T-helper 1 cell treated with Interleukin-12 subunit alpha and Interleukin-12 subunit beta and Interleukin-4 antibody, amounts not matched to agents 30 ng/mL and 1 ng/mL, for 36 hours (primary cell): ENCODE measurements around the gene IFITM2. TPM values are rescaled to one million over a fixed set of nuclear protein-coding genes. Genes with fewer than 3 reads are reported as not detected.

Experiments
- intact Hi-C: fragments of 100-400 bp; cut with micrococcal nuclease; formaldehyde crosslinking; loops from one replicate; pipeline ENCODE4 v1.15.1; 2024
- total RNA-seq: library from RNA; stranded (reverse); gene quantifications from 2 replicates; pipeline ENCODE4 v1.2.3, GENCODE V29; 2022

Gene IFITM2
- total RNA-seq, 1 donor from 2014 or later: 1,339 TPM

GRCh38 chr11:280706-281485 lies 26.7 kb upstream of the IFITM2 start:
- intact Hi-C loops: no loop called here

- intact Hi-C loops: no loop called here
These were observed 26.0 kb upstream of the IFITM2 start for GRCh38 chr11:281486-282161.

GRCh38 chr11:282171-282570 lies 25.4 kb upstream of the IFITM2 start:
- intact Hi-C loops: no loop called here

GRCh38 chr11:282630-283360 lies 24.8 kb upstream of the IFITM2 start:
- intact Hi-C loops: no loop called here

- intact Hi-C loops: no loop called here
These were observed 24.1 kb upstream of the IFITM2 start for GRCh38 chr11:283405-284104.

GRCh38 chr11:284105-285020 lies 23.3 kb upstream of the IFITM2 start:
- intact Hi-C loops: loop anchor here (5.0 kb wide), 2 partner anchors 47 to 77 kb away; partner anchors contain the start of genes BET1L, PSMD13, RIC8A and SIRT3

- intact Hi-C loops: loop anchor here (5.0 kb wide), 2 partner anchors 48 to 78 kb away; partner anchors contain the start of genes BET1L, PSMD13, RIC8A and SIRT3
These were observed 22.4 kb upstream of the IFITM2 start for GRCh38 chr11:285021-285893.

GRCh38 chr11:285894-286220 lies 21.8 kb upstream of the IFITM2 start:
- intact Hi-C loops: loop anchor here (2.0 to 5.0 kb wide), 3 partner anchors 35 to 79 kb away; partner anchors contain the start of genes BET1L, PSMD13, RIC8A and SIRT3

GRCh38 chr11:286977-287820 lies 20.4 kb upstream of the IFITM2 start:
- intact Hi-C loops: loop anchor here (1.0 to 5.0 kb wide), 4 partner anchors 18 to 80 kb away; partner anchors contain the start of genes BET1L, PSMD13, RIC8A and SIRT3

- intact Hi-C loops: loop anchor here (1.0 to 5.0 kb wide), 5 partner anchors 19 to 81 kb away; partner anchors contain the start of genes BET1L, PSMD13, RIC8A and SIRT3
These were observed 19.7 kb upstream of the IFITM2 start for GRCh38 chr11:287821-288477.

- intact Hi-C loops: loop anchor here (2.0 to 5.0 kb wide), 3 partner anchors 24 to 81 kb away; partner anchors contain the start of genes BET1L, PSMD13, RIC8A and SIRT3
These were observed 18.9 kb upstream of the IFITM2 start, which contains the start of gene PGGHG for GRCh38 chr11:288478-289397. TSS of gene PGGHG (plus strand) at chr11:289126. CDS start at chr11:289817, 691 bp downstream.

GRCh38 chr11:289398-289711 lies 18.3 kb upstream of the IFITM2 start:
- intact Hi-C loops: loop anchor here (2.0 to 5.0 kb wide), 3 partner anchors 23 to 82 kb away; partner anchors contain the start of genes BET1L, PSMD13, RIC8A and SIRT3

GRCh38 chr11:289712-290620 lies 17.6 kb upstream of the IFITM2 start:
- intact Hi-C loops: loop anchor here (2.0 to 5.0 kb wide), 3 partner anchors 23 to 83 kb away; partner anchors contain the start of genes BET1L, PSMD13, RIC8A and SIRT3

GRCh38 chr11:290621-291231 lies 16.9 kb upstream of the IFITM2 start:
- intact Hi-C loops: no loop called here
